CD14-positive monocyte (primary cell): ENCODE measurements around the gene KDM6A. TPM values are rescaled to one million over a fixed set of nuclear protein-coding genes. Genes with fewer than 3 reads are reported as not detected.
"Not testable (repeated sequence)": the region's sequence is repeated elsewhere in the genome, so short reads cannot be mapped to it uniquely, and the experiment has no call there.

Experiments used
- DNase-seq, 3 donors: peaks; one replicate each; pipeline ENCODE4 v3.0.0-alpha.2; 2011 to 2022
- H2AFZ ChIP-seq: 2 replicates; pipeline ENCODE4 v1.6.0; 2012; ENCODE audit warnings: mild to moderate bottlenecking, low read depth, low read length, inconsistent platforms; ENCODE audit not compliant: insufficient read depth, poor library complexity, severe bottlenecking
- H3K27ac ChIP-seq, 2 donors: 1 replicate in 1 of 2; 2 replicates in 1 of 2; pipeline ENCODE4 v1.5.1; 2012 to 2013; ENCODE audit warnings: low read length in 2 of 2, control low read depth in 1 of 2, inconsistent platforms in 1 of 2, low read depth in 1 of 2, mild to moderate bottlenecking in 1 of 2
- H3K27me3 ChIP-seq, 2 donors: one replicate each; pipeline versions ENCODE4 v1.6.0 to v1.6.1; 2011 to 2013; ENCODE audit warnings: low read length in 2 of 2; ENCODE audit not compliant: control insufficient read depth in 2 of 2, insufficient read depth in 2 of 2
- H3K36me3 ChIP-seq, 2 donors: replicated peaks in 1 of 2; 1 replicate in 1 of 2; 2 replicates in 1 of 2; pipeline versions ENCODE4 v1.5.1 to v1.6.1; 2012 to 2013; ENCODE audit warnings: low read length in 2 of 2, control low read depth in 1 of 2, inconsistent platforms in 1 of 2, mild to moderate bottlenecking in 1 of 2; ENCODE audit not compliant: insufficient read depth in 2 of 2, control insufficient read depth in 1 of 2
- H3K4me1 ChIP-seq, 2 donors: 1 replicate in 1 of 2; 2 replicates in 1 of 2; pipeline versions ENCODE4 v1.5.1 to v1.6.1; 2012 to 2013; ENCODE audit warnings: low read length in 2 of 2, control low read depth in 1 of 2, inconsistent platforms in 1 of 2, mild to moderate bottlenecking in 1 of 2, moderate library complexity in 1 of 2; ENCODE audit not compliant: insufficient read depth in 2 of 2, control insufficient read depth in 1 of 2
- H3K4me2 ChIP-seq: replicated peaks from 2 replicates; pipeline ENCODE3; 2012; ENCODE audit warnings: low read length, moderate library complexity, mild to moderate bottlenecking; ENCODE audit not compliant: poor library complexity, severe bottlenecking; ENCODE audit errors: extremely low read depth
- H3K4me3 ChIP-seq, 3 experiments: fragments of 200-600 bp in 1 of 3; sonication (generic) in 1 of 3; replicated peaks in 1 of 3; 1 replicate in 2 of 3; 2 replicates in 1 of 3; pipeline ENCODE4 v1.5.1; 2011 to 2013; ENCODE audit warnings: low read length in 3 of 3, mild to moderate bottlenecking in 3 of 3, control low read depth in 2 of 3, low read depth in 2 of 3, inconsistent platforms in 1 of 3, moderate library complexity in 1 of 3
- H3K79me2 ChIP-seq: 2 replicates; pipeline ENCODE4 v1.6.0; 2012; ENCODE audit warnings: mild to moderate bottlenecking, control low read depth, inconsistent platforms, low read length, moderate library complexity; ENCODE audit not compliant: insufficient read depth
- H3K9ac ChIP-seq: 2 replicates; pipeline ENCODE4 v1.6.0; 2017; ENCODE audit warnings: low read length, mild to moderate bottlenecking; ENCODE audit not compliant: insufficient read depth, poor library complexity, severe bottlenecking
- H3K9me3 ChIP-seq, 2 donors: replicated peaks in 1 of 2; 1 replicate in 1 of 2; 2 replicates in 1 of 2; pipeline versions ENCODE4 v1.5.1 to v1.6.1; 2012 to 2013; ENCODE audit warnings: low read length in 2 of 2, control low read depth in 1 of 2; ENCODE audit not compliant: control insufficient read depth in 1 of 2, insufficient read depth in 1 of 2
- H4K20me1 ChIP-seq: 2 replicates; pipeline ENCODE4 v1.6.0; 2012; ENCODE audit warnings: mild to moderate bottlenecking, low read length, control low read depth, moderate library complexity; ENCODE audit not compliant: insufficient read depth
- H3K27ac Mint-ChIP-seq, 7 donors: one replicate each; pipeline ENCODE4 v1.8.0; 2020; ENCODE audit warnings: mild to moderate bottlenecking in 7 of 7, mixed read lengths in 7 of 7, moderate library complexity in 6 of 7, inconsistent platforms in 2 of 7
- H3K27me3 Mint-ChIP-seq, 3 donors: one replicate each; pipeline ENCODE4 v1.8.0; 2021 to 2022; ENCODE audit warnings: low read depth in 3 of 3, mild to moderate bottlenecking in 3 of 3, mixed read lengths in 3 of 3, moderate library complexity in 3 of 3, inconsistent platforms in 1 of 3
- H3K36me3 Mint-ChIP-seq, 2 donors: one replicate each; pipeline ENCODE4 v1.8.0; 2020; ENCODE audit warnings: mixed read lengths in 2 of 2, inconsistent platforms in 1 of 2, mild to moderate bottlenecking in 1 of 2
- H3K4me1 Mint-ChIP-seq: one replicate; pipeline ENCODE4 v1.8.0; 2020; ENCODE audit warnings: mild to moderate bottlenecking, mixed read lengths
- H3K4me3 Mint-ChIP-seq, 2 donors: one replicate each; pipeline ENCODE4 v1.8.0; 2020; ENCODE audit warnings: mild to moderate bottlenecking in 2 of 2, mixed read lengths in 2 of 2, moderate library complexity in 1 of 2
- H3K9me3 Mint-ChIP-seq, 7 donors: one replicate each; pipeline ENCODE4 v1.8.0; 2020 to 2022; ENCODE audit warnings: mixed read lengths in 7 of 7, mild to moderate bottlenecking in 6 of 7, moderate library complexity in 6 of 7, inconsistent platforms in 2 of 7
- WGBS: methylation state at CpG from one replicate; pipeline ENCODE4 v1.1.5; 2013; ENCODE audit warnings: missing lambda C conversion rate; ENCODE audit not compliant: insufficient coverage; 5-methylcytosine and 5-hydroxymethylcytosine counted together
- intact Hi-C, 2 donors: fragments of 100-400 bp; cut with micrococcal nuclease; formaldehyde crosslinking; loops; one replicate each; pipeline versions ENCODE4 v1.15.0 to v1.15.1; 2023
- polyA plus RNA-seq, 3 donors: library from polyadenylated mRNA; depleted of rRNA in 1 of 3; unstranded in 2 of 3; stranded (reverse) in 1 of 3; fragments of 300-500 nt in 2 of 3; fragments of >200 nt in 1 of 3; fragmentation: Illumina TruSeq in 2 of 3; gene quantifications; 1 replicate in 2 of 3; 2 replicates in 1 of 3; pipeline ENCODE4 v1.2.3, GENCODE V29; 2012 to 2021
- TF ChIP-seq, protein P1 (sequence below): fragments of 200-600 bp; IDR thresholded peaks from one replicate; pipeline ENCODE4 v1.8.0; 2022; ENCODE audit warnings: antibody characterized with exemption, mild to moderate bottlenecking

Gene KDM6A
- polyA plus RNA-seq, 3 donors = 7.6 to 35.0 (median 13.8) TPM

DNA sequence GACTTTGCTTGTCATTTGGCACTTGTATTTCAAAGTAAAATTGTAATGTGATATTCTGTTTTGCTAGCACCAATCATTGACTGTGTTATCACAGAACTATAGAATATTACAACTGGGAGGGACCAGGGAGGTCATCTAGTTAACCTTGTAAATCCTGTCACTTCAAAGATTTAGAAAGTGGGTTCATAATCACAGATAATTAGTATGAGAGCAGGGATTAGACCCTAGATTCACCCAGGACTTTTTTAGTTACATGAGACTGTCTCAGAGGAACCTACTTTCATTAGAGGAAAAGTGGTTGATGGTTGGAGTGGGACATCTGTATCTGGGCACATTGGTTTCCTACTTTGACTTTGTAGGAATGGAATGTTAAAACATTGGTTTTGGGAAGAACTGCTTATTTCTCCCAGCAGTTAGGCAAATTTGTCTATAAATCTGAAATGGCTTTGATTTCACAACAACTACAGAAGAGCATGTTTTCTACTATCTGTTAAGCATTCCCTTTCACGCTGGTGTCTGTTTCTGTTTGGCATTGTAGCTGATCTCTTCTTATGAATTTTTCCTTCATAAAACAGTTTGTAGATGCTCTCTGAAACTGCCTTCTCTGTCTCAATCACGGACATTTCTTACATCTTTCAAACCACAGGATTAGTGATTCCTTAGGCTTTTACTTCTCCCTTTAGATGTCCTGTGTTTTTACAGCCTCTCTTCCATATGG lies 183.6 kb downstream of the KDM6A start:
- TF ChIP-seq, protein P1, sequence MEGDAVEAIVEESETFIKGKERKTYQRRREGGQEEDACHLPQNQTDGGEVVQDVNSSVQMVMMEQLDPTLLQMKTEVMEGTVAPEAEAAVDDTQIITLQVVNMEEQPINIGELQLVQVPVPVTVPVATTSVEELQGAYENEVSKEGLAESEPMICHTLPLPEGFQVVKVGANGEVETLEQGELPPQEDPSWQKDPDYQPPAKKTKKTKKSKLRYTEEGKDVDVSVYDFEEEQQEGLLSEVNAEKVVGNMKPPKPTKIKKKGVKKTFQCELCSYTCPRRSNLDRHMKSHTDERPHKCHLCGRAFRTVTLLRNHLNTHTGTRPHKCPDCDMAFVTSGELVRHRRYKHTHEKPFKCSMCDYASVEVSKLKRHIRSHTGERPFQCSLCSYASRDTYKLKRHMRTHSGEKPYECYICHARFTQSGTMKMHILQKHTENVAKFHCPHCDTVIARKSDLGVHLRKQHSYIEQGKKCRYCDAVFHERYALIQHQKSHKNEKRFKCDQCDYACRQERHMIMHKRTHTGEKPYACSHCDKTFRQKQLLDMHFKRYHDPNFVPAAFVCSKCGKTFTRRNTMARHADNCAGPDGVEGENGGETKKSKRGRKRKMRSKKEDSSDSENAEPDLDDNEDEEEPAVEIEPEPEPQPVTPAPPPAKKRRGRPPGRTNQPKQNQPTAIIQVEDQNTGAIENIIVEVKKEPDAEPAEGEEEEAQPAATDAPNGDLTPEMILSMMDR = no peak
- no peaks in the 10 kb centered on the region for H3K27me3 ChIP-seq
- no peak for DNase-seq
- H3K27ac ChIP-seq = no peak overlapping the region
- Mint-ChIP-seq H3K27ac (peak overlapping the region in 2 of 7 donors; percentile 5 to 26), H3K4me1 (no peaks in the 10 kb centered on the region), H3K4me3 (no peak overlapping the region), H3K36me3 (peaks cover 17 to 64% of the 10 kb centered on the region in 2 donors), H3K9me3 (no peaks in the 10 kb centered on the region), H3K27me3 (no peaks in the 10 kb centered on the region)
- H3K4me3 ChIP-seq = no peak overlapping the region
- no CpG with 5 or more reads among the region's 2 CpGs for WGBS
- peaks cover 9 to 85% of the 10 kb centered on the region in 2 donors for H3K36me3 ChIP-seq
- intact Hi-C loops = no loop called here
- no peaks in the 10 kb centered on the region for H3K4me1 ChIP-seq
- no peak overlapping the region for H2AFZ ChIP-seq
- no peak overlapping the region for H3K9ac ChIP-seq
- peaks cover 31% of the 10 kb centered on the region for H4K20me1 ChIP-seq
- no peaks in the 10 kb centered on the region for H3K79me2 ChIP-seq
- no peaks in the 10 kb centered on the region for H3K9me3 ChIP-seq
- no peak overlapping the region for H3K4me2 ChIP-seq

DNA sequence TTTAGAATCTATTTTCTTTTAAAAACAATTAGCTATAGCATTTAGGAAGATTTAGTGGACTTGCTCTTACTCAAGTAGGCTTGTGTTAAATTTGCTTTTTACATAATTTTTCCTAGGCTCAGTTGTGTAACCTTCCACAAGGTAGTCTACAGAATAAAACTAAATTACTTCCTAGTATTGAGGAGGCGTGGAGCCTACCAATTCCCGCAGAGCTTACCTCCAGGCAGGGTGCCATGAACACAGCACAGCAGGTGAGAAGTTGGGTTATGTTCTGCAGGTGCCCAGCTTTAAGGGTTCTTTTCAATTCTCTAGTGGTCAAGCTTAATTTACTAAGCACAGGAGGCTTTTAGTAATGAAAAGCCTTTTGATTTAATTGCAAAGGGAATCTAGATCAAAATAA lies 186.9 kb downstream of the KDM6A start:
- H3K9ac ChIP-seq, H3K27ac Mint-ChIP-seq, H3K4me3 Mint-ChIP-seq, H3K4me1 ChIP-seq, H3K27me3 Mint-ChIP-seq, H3K9me3 Mint-ChIP-seq, H3K9me3 ChIP-seq, DNase-seq, H3K4me2 ChIP-seq, H3K27me3 ChIP-seq, H3K4me3 ChIP-seq, H3K4me1 Mint-ChIP-seq, H3K27ac ChIP-seq, intact Hi-C loops, H3K79me2 ChIP-seq, H2AFZ ChIP-seq: not testable (repeated sequence)
- peaks cover 36 to 75% of the 10 kb centered on the region in 2 donors for H3K36me3 Mint-ChIP-seq
- no CpG with 5 or more reads among the region's 2 CpGs for WGBS
- Histone ChIP-seq H3K36me3 (peaks cover 21 to 89% of the 10 kb centered on the region in 2 donors), H4K20me1 (peaks cover 36% of the 10 kb centered on the region)
